T-helper 2 cell treated with Interferon-gamma antibody and Interleukin-4, amounts not matched to agents 5 μg/mL and 100 μg/mL, for 36 hours (primary cell): ENCODE measurements around the gene SUN3.
A peak's percentile ranks its signal among the peaks of the same experiment; 100 is the strongest.

ENCODE experiments used
- DNase-seq: peaks from one replicate; pipeline ENCODE4 v3.0.0; 2021; ENCODE audit warnings: low spot score
- H3K27ac Mint-ChIP-seq: one replicate; pipeline ENCODE4 v1.8.0; 2021; ENCODE audit warnings: mild to moderate bottlenecking, mixed read lengths
- H3K27me3 Mint-ChIP-seq: one replicate; pipeline ENCODE4 v1.8.0; 2021; ENCODE audit warnings: low read depth, mixed read lengths
- H3K36me3 Mint-ChIP-seq: one replicate; pipeline ENCODE4 v1.8.0; 2021; ENCODE audit warnings: low read depth, mixed read lengths
- H3K4me1 Mint-ChIP-seq: one replicate; pipeline ENCODE4 v1.8.0; 2021; ENCODE audit warnings: low read depth, mixed read lengths
- H3K4me3 Mint-ChIP-seq: one replicate; pipeline ENCODE4 v1.8.0; 2022; ENCODE audit warnings: mild to moderate bottlenecking, moderate library complexity, mixed read lengths
- H3K9me3 Mint-ChIP-seq: one replicate; pipeline ENCODE4 v1.8.0; 2021; ENCODE audit warnings: mixed read lengths

SUN3 gene

GRCh38 chr7:47979832-47980181 lies 49.1 kb downstream of the SUN3 start:
- H3K4me1 Mint-ChIP-seq, result peaks cover 17% of the 10 kb centered on the region
- no peaks in the 10 kb centered on the region for H3K9me3 Mint-ChIP-seq
- H3K27ac Mint-ChIP-seq, result peak overlapping the region; percentile 97
- H3K4me3 Mint-ChIP-seq, result peak overlapping the region; percentile 89
- no peak for DNase-seq
- no peaks in the 10 kb centered on the region for H3K27me3 Mint-ChIP-seq
- peaks cover 32% of the 10 kb centered on the region for H3K36me3 Mint-ChIP-seq

GRCh38 chr7:47979145-47979831 lies 49.6 kb downstream of the SUN3 start, which contains the start of gene HUS1:
Gene HUS1 (minus strand): TSS chr7:47979615. CDS start chr7:47979519, 96 bp downstream.
- peak within 1 kb of the TSS; percentile 97 for H3K27ac Mint-ChIP-seq

GRCh38 chr7:47978790-47979144 lies 50.1 kb downstream of the SUN3 start:
- DNase-seq, result no peak
- Mint-ChIP-seq H3K4me3 (peak overlapping the region; percentile 89), H3K36me3 (peaks cover 41% of the 10 kb centered on the region), H3K4me1 (peaks cover 18% of the 10 kb centered on the region), H3K9me3 (no peaks in the 10 kb centered on the region), H3K27ac (peak overlapping the region; percentile 97), H3K27me3 (no peaks in the 10 kb centered on the region)

More at GRCh38 chr7:47979145-47979831, 49.6 kb downstream of the SUN3 start, which contains the start of gene HUS1:
- Mint-ChIP-seq H3K9me3 (no peaks in the 10 kb centered on the region), H3K4me1 (peaks cover 17% of the 10 kb centered on the region), H3K36me3 (peaks cover 37% of the 10 kb centered on the region), H3K4me3 (peak within 1 kb of the TSS; percentile 89), H3K27me3 (no peaks in the 10 kb centered on the region)
- peak; percentile 88 for DNase-seq

- no peak overlapping the region for H3K4me3 Mint-ChIP-seq
- DNase-seq, result no peak
- H3K27ac Mint-ChIP-seq, result no peak overlapping the region
- no peaks in the 10 kb centered on the region for H3K9me3 Mint-ChIP-seq
- peaks cover 70% of the 10 kb centered on the region for H3K36me3 Mint-ChIP-seq
- no peaks in the 10 kb centered on the region for H3K27me3 Mint-ChIP-seq
- peaks cover 19% of the 10 kb centered on the region for H3K4me1 Mint-ChIP-seq
These were observed 55.2 kb downstream of the SUN3 start for GRCh38 chr7:47973739-47974138.

GRCh38 chr7:47970761-47971160 lies 58.1 kb downstream of the SUN3 start:
- no peaks in the 10 kb centered on the region for H3K9me3 Mint-ChIP-seq
- no peak for DNase-seq
- no peaks in the 10 kb centered on the region for H3K27me3 Mint-ChIP-seq
- H3K4me1 Mint-ChIP-seq, result peaks cover 11% of the 10 kb centered on the region
- no peak overlapping the region for H3K27ac Mint-ChIP-seq
- H3K36me3 Mint-ChIP-seq, result peaks cover 64% of the 10 kb centered on the region
- H3K4me3 Mint-ChIP-seq, result no peak overlapping the region

- peak; percentile 23 for DNase-seq
- H3K27me3 Mint-ChIP-seq, result no peaks in the 10 kb centered on the region
- H3K4me1 Mint-ChIP-seq, result peaks cover 11% of the 10 kb centered on the region
- H3K4me3 Mint-ChIP-seq, result no peak overlapping the region
- peaks cover 67% of the 10 kb centered on the region for H3K36me3 Mint-ChIP-seq
- peak overlapping the region; percentile 10 for H3K27ac Mint-ChIP-seq
- no peaks in the 10 kb centered on the region for H3K9me3 Mint-ChIP-seq
These were observed 59.8 kb downstream of the SUN3 start for GRCh38 chr7:47968847-47969774.

- no peak for DNase-seq
- H3K4me1 Mint-ChIP-seq, result peaks cover 9% of the 10 kb centered on the region
- H3K27ac Mint-ChIP-seq, result no peak overlapping the region
- no peaks in the 10 kb centered on the region for H3K27me3 Mint-ChIP-seq
- H3K4me3 Mint-ChIP-seq, result no peak overlapping the region
- peaks cover 63% of the 10 kb centered on the region for H3K36me3 Mint-ChIP-seq
- H3K9me3 Mint-ChIP-seq, result no peaks in the 10 kb centered on the region
These were observed 61.2 kb downstream of the SUN3 start for GRCh38 chr7:47967708-47968107.

- no peak for DNase-seq
- Mint-ChIP-seq H3K4me1 (peaks cover 9% of the 10 kb centered on the region), H3K36me3 (peaks cover 63% of the 10 kb centered on the region), H3K9me3 (no peaks in the 10 kb centered on the region), H3K27me3 (no peaks in the 10 kb centered on the region), H3K4me3 (no peak overlapping the region), H3K27ac (no peak overlapping the region)
These were observed 61.8 kb downstream of the SUN3 start for GRCh38 chr7:47967123-47967522.

GRCh38 chr7:47965456-47965855 lies 63.5 kb downstream of the SUN3 start:
- no peak overlapping the region for H3K4me3 Mint-ChIP-seq
- peaks cover 69% of the 10 kb centered on the region for H3K36me3 Mint-ChIP-seq
- H3K27ac Mint-ChIP-seq, result no peak overlapping the region
- H3K27me3 Mint-ChIP-seq, result no peaks in the 10 kb centered on the region
- H3K4me1 Mint-ChIP-seq, result peaks cover 5% of the 10 kb centered on the region
- DNase-seq, result no peak
- no peaks in the 10 kb centered on the region for H3K9me3 Mint-ChIP-seq

GRCh38 chr7:47962262-47962661 lies 66.6 kb downstream of the SUN3 start:
- no peaks in the 10 kb centered on the region for H3K27me3 Mint-ChIP-seq
- no peaks in the 10 kb centered on the region for H3K9me3 Mint-ChIP-seq
- peaks cover 57% of the 10 kb centered on the region for H3K36me3 Mint-ChIP-seq
- no peak overlapping the region for H3K4me3 Mint-ChIP-seq
- peaks cover 2% of the 10 kb centered on the region for H3K4me1 Mint-ChIP-seq
- no peak for DNase-seq
- no peak overlapping the region for H3K27ac Mint-ChIP-seq

GRCh38 chr7:47957156-47957555 lies 71.8 kb downstream of the SUN3 start:
- H3K4me1 Mint-ChIP-seq, result peaks cover 11% of the 10 kb centered on the region
- no peak overlapping the region for H3K4me3 Mint-ChIP-seq
- no peak for DNase-seq
- H3K36me3 Mint-ChIP-seq, result peaks cover 40% of the 10 kb centered on the region
- no peaks in the 10 kb centered on the region for H3K9me3 Mint-ChIP-seq
- H3K27me3 Mint-ChIP-seq, result no peaks in the 10 kb centered on the region
- no peak overlapping the region for H3K27ac Mint-ChIP-seq

- DNase-seq, result no peak
- no peaks in the 10 kb centered on the region for H3K9me3 Mint-ChIP-seq
- H3K4me3 Mint-ChIP-seq, result no peak overlapping the region
- H3K4me1 Mint-ChIP-seq, result peaks cover 18% of the 10 kb centered on the region
- peaks cover 34% of the 10 kb centered on the region for H3K36me3 Mint-ChIP-seq
- no peaks in the 10 kb centered on the region for H3K27me3 Mint-ChIP-seq
- no peak overlapping the region for H3K27ac Mint-ChIP-seq
These were observed 72.7 kb downstream of the SUN3 start for GRCh38 chr7:47956220-47956619.

GRCh38 chr7:47954231-47954911 lies 74.5 kb downstream of the SUN3 start:
- DNase-seq, result no peak
- Mint-ChIP-seq H3K4me1 (peaks cover 20% of the 10 kb centered on the region), H3K36me3 (peaks cover 27% of the 10 kb centered on the region), H3K9me3 (no peaks in the 10 kb centered on the region), H3K27me3 (no peaks in the 10 kb centered on the region), H3K4me3 (no peak overlapping the region), H3K27ac (no peak overlapping the region)

GRCh38 chr7:47953822-47954221 lies 75.1 kb downstream of the SUN3 start:
- Mint-ChIP-seq H3K9me3 (no peaks in the 10 kb centered on the region), H3K36me3 (peaks cover 27% of the 10 kb centered on the region), H3K27me3 (no peaks in the 10 kb centered on the region), H3K4me3 (no peak overlapping the region), H3K4me1 (peaks cover 20% of the 10 kb centered on the region), H3K27ac (no peak overlapping the region)
- DNase-seq, result no peak
